Fibroblast of lung (primary cell): ENCODE data around the gene NTRK2.

Source experiments
- EZH2 ChIP-seq: IDR thresholded peaks from 2 replicates; pipeline ENCODE4 v1.5.1; 2012; ENCODE audit warnings: low read length, control low read depth, mild to moderate bottlenecking; ENCODE audit errors: missing control alignments
- TF ChIP-seq, protein P1 (sequence below), 2 donors: IDR thresholded peaks in 1 of 2; conservative IDR thresholded peaks in 1 of 2; 1 replicate in 1 of 2; 2 replicates in 1 of 2; pipeline ENCODE4 v1.5.1; 2011 to 2012; ENCODE audit warnings: low read length in 2 of 2, control low read depth in 1 of 2, inconsistent platforms in 1 of 2, low read depth in 1 of 2, mild to moderate bottlenecking in 1 of 2

GRCh38 chr9:84843175-84843824, 173.8 kb downstream of the NTRK2 start:
- TF ChIP-seq, protein P1, sequence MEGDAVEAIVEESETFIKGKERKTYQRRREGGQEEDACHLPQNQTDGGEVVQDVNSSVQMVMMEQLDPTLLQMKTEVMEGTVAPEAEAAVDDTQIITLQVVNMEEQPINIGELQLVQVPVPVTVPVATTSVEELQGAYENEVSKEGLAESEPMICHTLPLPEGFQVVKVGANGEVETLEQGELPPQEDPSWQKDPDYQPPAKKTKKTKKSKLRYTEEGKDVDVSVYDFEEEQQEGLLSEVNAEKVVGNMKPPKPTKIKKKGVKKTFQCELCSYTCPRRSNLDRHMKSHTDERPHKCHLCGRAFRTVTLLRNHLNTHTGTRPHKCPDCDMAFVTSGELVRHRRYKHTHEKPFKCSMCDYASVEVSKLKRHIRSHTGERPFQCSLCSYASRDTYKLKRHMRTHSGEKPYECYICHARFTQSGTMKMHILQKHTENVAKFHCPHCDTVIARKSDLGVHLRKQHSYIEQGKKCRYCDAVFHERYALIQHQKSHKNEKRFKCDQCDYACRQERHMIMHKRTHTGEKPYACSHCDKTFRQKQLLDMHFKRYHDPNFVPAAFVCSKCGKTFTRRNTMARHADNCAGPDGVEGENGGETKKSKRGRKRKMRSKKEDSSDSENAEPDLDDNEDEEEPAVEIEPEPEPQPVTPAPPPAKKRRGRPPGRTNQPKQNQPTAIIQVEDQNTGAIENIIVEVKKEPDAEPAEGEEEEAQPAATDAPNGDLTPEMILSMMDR (conservative IDR thresholded peaks at IDR 0.05 in 1 of 2, IDR thresholded peaks at IDR 0.05 in 1 of 2; ENCODE audit: low read depth in 1 of 2, low read length in 2 of 2) = no peak
- TF ChIP-seq EZH2 = no peak
